HG02642 (cell line): Measurements from ENCODE around the gene RAPGEF5.

Source experiments
- ATAC-seq: cut with Tn5 transposase; IDR thresholded peaks from one replicate; pipeline ENCODE4 v1.9.1; 2021; ENCODE audit warnings: mild to moderate bottlenecking; ENCODE audit not compliant: unreplicated experiment, poor library complexity

Gene RAPGEF5

GRCh38 chr7:22385326-22385725 is 28.4 kb upstream of the RAPGEF5 start:
- ATAC-seq: no peak

- ATAC-seq: no peak
These were observed 23.4 kb upstream of the RAPGEF5 start for GRCh38 chr7:22380333-22380732.

GRCh38 chr7:22378199-22378980 is 21.4 kb upstream of the RAPGEF5 start:
- ATAC-seq: no peak

- ATAC-seq: no peak
These were observed 20.7 kb upstream of the RAPGEF5 start for GRCh38 chr7:22377703-22378102.

- no peak for ATAC-seq
These were observed 18.6 kb upstream of the RAPGEF5 start for GRCh38 chr7:22375359-22376048.

GRCh38 chr7:22373911-22374310 is 17.0 kb upstream of the RAPGEF5 start:
- ATAC-seq: no peak

- ATAC-seq: no peak
These were observed 16.4 kb upstream of the RAPGEF5 start for GRCh38 chr7:22373388-22373787.

GRCh38 chr7:22372863-22373262 is 15.9 kb upstream of the RAPGEF5 start:
- no peak for ATAC-seq

- ATAC-seq: no peak
These were observed 14.9 kb upstream of the RAPGEF5 start for GRCh38 chr7:22371878-22372277.

GRCh38 chr7:22364900-22365299 is 7.9 kb upstream of the RAPGEF5 start:
- ATAC-seq: no peak

GRCh38 chr7:22363756-22364422 is 6.9 kb upstream of the RAPGEF5 start:
- no peak for ATAC-seq

- no peak for ATAC-seq
These were observed 4.8 kb upstream of the RAPGEF5 start for GRCh38 chr7:22361795-22362194.

- ATAC-seq: no peak
These were observed 4.4 kb upstream of the RAPGEF5 start for GRCh38 chr7:22361320-22361719.

- ATAC-seq: no peak
These were observed 2.1 kb upstream of the RAPGEF5 start for GRCh38 chr7:22358820-22359697.

- no peak for ATAC-seq
These were observed 589 bp upstream of the RAPGEF5 start for GRCh38 chr7:22357311-22358175.

GRCh38 chr7:22356010-22356691 is 803 bp downstream of the RAPGEF5 start:
- ATAC-seq: peak; percentile 24

GRCh38 chr7:22355620-22356009 is 1.3 kb downstream of the RAPGEF5 start:
- no peak for ATAC-seq

GRCh38 chr7:22354462-22354861 is 2.5 kb downstream of the RAPGEF5 start:
- no peak for ATAC-seq

- no peak for ATAC-seq
These were observed 4.1 kb downstream of the RAPGEF5 start for GRCh38 chr7:22352887-22353286.
